ENCODE measurements around the gene DPP10.
"Not testable (repeated sequence)": the region's sequence is repeated elsewhere in the genome, so short reads cannot be mapped to it uniquely, and the experiment has no call there.

DPP10 gene

GRCh38 chr2:114709936-114710850, 267.8 kb downstream of the DPP10 start:
- in situ Hi-C loops (cut with MboI; ENCODE audit: low sequenced_read_pairs), result no loop called here

GRCh38 chr2:114714313-114714712, 271.9 kb downstream of the DPP10 start:
- in situ Hi-C loops (cut with MboI; ENCODE audit: low sequenced_read_pairs), result no loop called here

GRCh38 chr2:114717049-114717448, 274.6 kb downstream of the DPP10 start:
- in situ Hi-C loops (cut with MboI; ENCODE audit: low sequenced_read_pairs), result no loop called here

- in situ Hi-C loops (cut with MboI; ENCODE audit: low sequenced_read_pairs), result no loop called here
Measured at GRCh38 chr2:114724454-114724853, 282.0 kb downstream of the DPP10 start.

GRCh38 chr2:114727012-114727411, 284.6 kb downstream of the DPP10 start:
- in situ Hi-C loops (cut with MboI; ENCODE audit: low sequenced_read_pairs), result no loop called here

- in situ Hi-C loops (cut with MboI; ENCODE audit: low sequenced_read_pairs), result no loop called here
Measured at GRCh38 chr2:114728372-114728771, 285.9 kb downstream of the DPP10 start.

- in situ Hi-C loops (cut with MboI; ENCODE audit: low sequenced_read_pairs), result no loop called here
Measured at GRCh38 chr2:114729026-114729425, 286.6 kb downstream of the DPP10 start.

GRCh38 chr2:114735126-114735525, 292.7 kb downstream of the DPP10 start:
- in situ Hi-C loops (cut with MboI; ENCODE audit: low sequenced_read_pairs), result no loop called here

- in situ Hi-C loops (cut with MboI; ENCODE audit: low sequenced_read_pairs), result no loop called here
Measured at GRCh38 chr2:114742245-114742644, 299.8 kb downstream of the DPP10 start.

GRCh38 chr2:114745700-114746099, 303.3 kb downstream of the DPP10 start:
- in situ Hi-C loops (cut with MboI; ENCODE audit: low sequenced_read_pairs), result no loop called here

- in situ Hi-C loops (cut with MboI; ENCODE audit: low sequenced_read_pairs), result not testable (repeated sequence)
Measured at GRCh38 chr2:114748175-114748574, 305.7 kb downstream of the DPP10 start.

- in situ Hi-C loops (cut with MboI; ENCODE audit: low sequenced_read_pairs), result no loop called here
Measured at GRCh38 chr2:114752425-114752824, 310.0 kb downstream of the DPP10 start.

- in situ Hi-C loops (cut with MboI; ENCODE audit: low sequenced_read_pairs), result no loop called here
Measured at GRCh38 chr2:114753145-114753544, 310.7 kb downstream of the DPP10 start.

GRCh38 chr2:114754907-114755563, 312.6 kb downstream of the DPP10 start:
- in situ Hi-C loops (cut with MboI; ENCODE audit: low sequenced_read_pairs), result no loop called here

- in situ Hi-C loops (cut with MboI; ENCODE audit: low sequenced_read_pairs), result no loop called here
Measured at GRCh38 chr2:114762376-114762775, 319.9 kb downstream of the DPP10 start.

GRCh38 chr2:114762986-114763385, 320.5 kb downstream of the DPP10 start:
- in situ Hi-C loops (cut with MboI; ENCODE audit: low sequenced_read_pairs), result no loop called here

GRCh38 chr2:114769110-114769509, 326.7 kb downstream of the DPP10 start:
- in situ Hi-C loops (cut with MboI; ENCODE audit: low sequenced_read_pairs), result no loop called here

GRCh38 chr2:114769991-114770390, 327.6 kb downstream of the DPP10 start:
- in situ Hi-C loops (cut with MboI; ENCODE audit: low sequenced_read_pairs), result no loop called here

GRCh38 chr2:114784046-114784445, 341.6 kb downstream of the DPP10 start:
- in situ Hi-C loops (cut with MboI; ENCODE audit: low sequenced_read_pairs), result no loop called here

GRCh38 chr2:114784890-114785583, 342.6 kb downstream of the DPP10 start:
- in situ Hi-C loops (cut with MboI; ENCODE audit: low sequenced_read_pairs), result no loop called here

GRCh38 chr2:114786901-114787300, 344.5 kb downstream of the DPP10 start:
- in situ Hi-C loops (cut with MboI; ENCODE audit: low sequenced_read_pairs), result no loop called here

GRCh38 chr2:114787486-114787885, 345.0 kb downstream of the DPP10 start:
- in situ Hi-C loops (cut with MboI; ENCODE audit: low sequenced_read_pairs), result no loop called here
